HFFc6 (cell line): ENCODE data around the gene FBXL17. TPM values are rescaled to one million over a fixed set of nuclear protein-coding genes. Genes with fewer than 3 reads are reported as not detected.

Source experiments
- DNase-seq: peaks from one replicate; pipeline ENCODE4 v3.0.0-alpha.2; 2018
- H3K27ac Mint-ChIP-seq: 2 replicates; pipeline ENCODE4 v1.8.0; 2020; ENCODE audit warnings: mild to moderate bottlenecking, mixed read lengths
- H3K27me3 Mint-ChIP-seq: 2 replicates; pipeline ENCODE4 v1.8.0; 2021; ENCODE audit warnings: mild to moderate bottlenecking, moderate library complexity, mixed read lengths; ENCODE audit not compliant: insufficient read depth
- H3K36me3 Mint-ChIP-seq: 2 replicates; pipeline ENCODE4 v1.8.0; 2021; ENCODE audit warnings: low read depth, mixed read lengths
- H3K4me1 Mint-ChIP-seq: 2 replicates; pipeline ENCODE4 v1.8.0; 2020; ENCODE audit warnings: low read depth, mixed read lengths
- H3K4me3 Mint-ChIP-seq: 2 replicates; pipeline ENCODE4 v1.8.0; 2020; ENCODE audit warnings: mild to moderate bottlenecking, moderate library complexity, mixed read lengths
- H3K9me3 Mint-ChIP-seq: 2 replicates; pipeline ENCODE4 v1.8.0; 2020; ENCODE audit warnings: mild to moderate bottlenecking, mixed read lengths
- total RNA-seq, 6 experiments: library from RNA; stranded (reverse); fragmentation: NEBNext Ultra II Directional; extraction: Animal tissue kit (Norgen Biotek cat#: 25700); gene quantifications; 2 replicates in 1 of 6; 3 replicates in 5 of 6; pipeline ENCODE4 v1.2.3, GENCODE V29; 2021
- TF ChIP-seq, protein P1 (sequence below): fragments of 200-600 bp; sonication (generic); IDR thresholded peaks from 2 replicates; pipeline ENCODE4 v1.5.0; 2021; ENCODE audit warnings: antibody characterized with exemption, mild to moderate bottlenecking

FBXL17 gene
- total RNA-seq, 6 experiments from 2014 or later = 8.2 to 13.1 (median 10.8) TPM

DNA sequence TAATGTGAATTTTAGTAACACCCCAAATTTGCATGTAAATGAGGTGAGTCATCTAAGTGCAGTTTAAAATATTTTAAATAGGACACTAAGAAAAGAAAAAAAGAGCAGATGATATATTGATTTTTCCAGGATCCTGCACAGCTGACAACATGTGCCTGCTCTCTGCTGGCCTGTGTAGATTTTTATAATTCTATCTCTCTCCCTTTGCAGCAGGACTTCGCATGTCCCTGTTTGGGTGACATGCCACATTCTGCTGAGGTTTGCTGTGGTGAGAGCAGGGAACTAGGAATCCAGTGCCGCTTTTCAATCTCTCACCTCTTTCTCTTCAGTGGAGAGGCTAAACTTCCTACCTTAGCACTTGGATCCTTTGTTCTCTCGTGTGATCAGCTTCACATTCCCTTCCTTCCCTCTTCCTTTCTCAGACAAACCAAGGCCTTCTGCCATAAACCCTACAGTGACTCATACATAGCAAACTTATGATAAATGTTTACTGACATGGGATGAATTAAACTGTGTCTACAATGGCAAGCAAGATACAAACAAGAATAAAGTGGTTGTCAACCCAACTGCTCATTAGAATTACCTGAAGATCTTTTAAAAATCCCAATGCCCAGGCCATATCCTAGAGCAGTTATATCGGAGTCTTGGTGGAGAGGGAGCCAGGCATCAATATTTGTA lies 512.3 kb downstream of the FBXL17 start:
- Mint-ChIP-seq H3K4me3 (peak overlapping the region; percentile 8; the same call in 1 of the 2 replicates), H3K27me3 (no peaks in the 10 kb centered on the region; the same call in 1 of the 2 replicates), H3K4me1 (peaks cover 23% of the 10 kb centered on the region), H3K27ac (peak overlapping the region; percentile 74), H3K9me3 (no peaks in the 10 kb centered on the region; the same call in 1 of the 2 replicates), H3K36me3 (no peaks in the 10 kb centered on the region)
- TF ChIP-seq, protein P1, sequence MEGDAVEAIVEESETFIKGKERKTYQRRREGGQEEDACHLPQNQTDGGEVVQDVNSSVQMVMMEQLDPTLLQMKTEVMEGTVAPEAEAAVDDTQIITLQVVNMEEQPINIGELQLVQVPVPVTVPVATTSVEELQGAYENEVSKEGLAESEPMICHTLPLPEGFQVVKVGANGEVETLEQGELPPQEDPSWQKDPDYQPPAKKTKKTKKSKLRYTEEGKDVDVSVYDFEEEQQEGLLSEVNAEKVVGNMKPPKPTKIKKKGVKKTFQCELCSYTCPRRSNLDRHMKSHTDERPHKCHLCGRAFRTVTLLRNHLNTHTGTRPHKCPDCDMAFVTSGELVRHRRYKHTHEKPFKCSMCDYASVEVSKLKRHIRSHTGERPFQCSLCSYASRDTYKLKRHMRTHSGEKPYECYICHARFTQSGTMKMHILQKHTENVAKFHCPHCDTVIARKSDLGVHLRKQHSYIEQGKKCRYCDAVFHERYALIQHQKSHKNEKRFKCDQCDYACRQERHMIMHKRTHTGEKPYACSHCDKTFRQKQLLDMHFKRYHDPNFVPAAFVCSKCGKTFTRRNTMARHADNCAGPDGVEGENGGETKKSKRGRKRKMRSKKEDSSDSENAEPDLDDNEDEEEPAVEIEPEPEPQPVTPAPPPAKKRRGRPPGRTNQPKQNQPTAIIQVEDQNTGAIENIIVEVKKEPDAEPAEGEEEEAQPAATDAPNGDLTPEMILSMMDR = no peak
- peak; percentile 68 for DNase-seq

DNA sequence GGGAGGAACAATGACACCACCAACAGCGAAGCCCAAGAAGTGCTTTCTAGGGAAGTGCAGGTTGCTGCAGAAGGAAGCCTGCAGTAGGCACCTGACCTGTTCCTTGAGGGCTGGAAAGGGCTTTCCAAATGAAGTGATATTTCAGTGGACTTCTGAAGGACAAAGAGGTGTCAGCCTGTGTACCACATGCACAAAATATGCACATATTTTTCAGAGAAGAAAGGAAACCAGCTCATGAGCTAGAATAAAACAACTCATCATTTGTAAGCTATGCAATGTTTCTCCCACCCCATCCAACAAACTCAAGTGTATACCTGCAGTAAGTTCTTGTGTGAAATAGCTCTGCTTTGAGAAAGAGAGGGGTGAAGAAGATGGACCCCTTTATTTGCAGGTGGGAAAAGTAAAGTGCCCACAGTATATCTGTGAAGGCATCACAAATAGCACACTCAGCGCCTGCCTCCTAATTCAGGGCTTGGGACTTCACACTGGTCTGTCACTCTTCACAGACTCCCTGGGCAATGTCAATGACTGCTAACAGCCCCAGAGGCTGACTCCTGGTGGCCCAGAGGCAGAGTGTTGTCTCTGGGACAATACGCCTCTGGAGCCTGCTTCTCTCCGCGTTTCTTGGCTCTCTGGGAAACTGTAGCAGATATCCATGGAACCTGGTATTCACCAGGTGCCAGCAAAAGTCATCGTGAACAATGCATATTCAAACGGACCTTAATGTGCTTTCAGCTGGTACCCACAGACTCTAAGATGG lies 513.1 kb downstream of the FBXL17 start:
- TF ChIP-seq, protein P1 = no peak
- Mint-ChIP-seq H3K4me3 (no peak overlapping the region), H3K36me3 (no peaks in the 10 kb centered on the region), H3K27me3 (no peaks in the 10 kb centered on the region; the same call in 1 of the 2 replicates), H3K4me1 (peaks cover 19% of the 10 kb centered on the region), H3K9me3 (no peaks in the 10 kb centered on the region; the same call in 1 of the 2 replicates), H3K27ac (peak overlapping the region; percentile 74)
- DNase-seq = no peak

DNA sequence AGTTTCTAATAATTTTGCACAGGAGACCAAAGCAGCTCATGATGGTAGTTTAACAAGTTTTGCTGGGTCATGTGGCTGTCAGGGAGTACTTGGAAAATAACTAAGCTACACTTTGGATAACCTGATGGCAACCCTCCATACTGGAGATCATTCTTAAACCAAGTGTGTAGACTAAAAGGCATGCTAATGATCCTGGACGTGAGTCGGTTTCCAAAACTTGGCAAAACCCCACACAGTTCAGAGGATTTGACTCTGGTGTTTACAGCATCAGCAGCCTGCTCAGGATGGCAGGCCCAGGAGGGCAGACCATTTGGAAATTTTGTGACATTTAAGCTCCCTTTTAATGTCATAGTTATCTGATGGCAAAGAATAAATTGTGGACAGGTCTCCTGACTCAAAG lies 514.6 kb downstream of the FBXL17 start:
- DNase-seq = no peak
- no peak overlapping the region for H3K4me3 Mint-ChIP-seq
- H3K27ac Mint-ChIP-seq = no peak overlapping the region
- H3K36me3 Mint-ChIP-seq = no peaks in the 10 kb centered on the region
- TF ChIP-seq, protein P1 = no peak
- peaks cover 1% of the 10 kb centered on the region for H3K27me3 Mint-ChIP-seq
- peaks cover 19% of the 10 kb centered on the region for H3K4me1 Mint-ChIP-seq
- peaks cover 5% of the 10 kb centered on the region; the same call in 1 of the 2 replicates for H3K9me3 Mint-ChIP-seq

DNA sequence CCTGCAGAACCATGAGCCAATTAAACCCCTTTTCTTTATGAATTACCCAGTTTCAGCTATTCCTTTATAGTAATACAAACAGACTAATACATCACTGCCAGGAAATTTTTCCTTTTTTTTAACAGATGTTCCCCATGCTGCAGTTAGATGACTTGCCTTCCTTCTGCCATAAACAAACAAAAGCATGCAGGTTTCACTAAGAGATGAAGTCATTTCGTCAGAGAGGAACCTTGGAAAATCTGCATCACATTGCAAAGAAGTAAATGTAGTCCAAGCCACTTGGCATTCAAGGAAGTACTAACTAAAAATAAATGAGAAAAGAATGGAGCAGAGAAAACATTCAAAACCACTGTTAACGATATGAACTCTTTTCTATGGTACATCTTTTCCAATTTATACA lies 517.1 kb downstream of the FBXL17 start:
- Mint-ChIP-seq H3K27me3 (peaks cover 1% of the 10 kb centered on the region), H3K4me3 (no peak overlapping the region), H3K4me1 (peaks cover 14% of the 10 kb centered on the region), H3K27ac (no peak overlapping the region), H3K36me3 (no peaks in the 10 kb centered on the region), H3K9me3 (peaks cover 5% of the 10 kb centered on the region; the same call in 1 of the 2 replicates)
- TF ChIP-seq, protein P1 = no peak
- no peak for DNase-seq

DNA sequence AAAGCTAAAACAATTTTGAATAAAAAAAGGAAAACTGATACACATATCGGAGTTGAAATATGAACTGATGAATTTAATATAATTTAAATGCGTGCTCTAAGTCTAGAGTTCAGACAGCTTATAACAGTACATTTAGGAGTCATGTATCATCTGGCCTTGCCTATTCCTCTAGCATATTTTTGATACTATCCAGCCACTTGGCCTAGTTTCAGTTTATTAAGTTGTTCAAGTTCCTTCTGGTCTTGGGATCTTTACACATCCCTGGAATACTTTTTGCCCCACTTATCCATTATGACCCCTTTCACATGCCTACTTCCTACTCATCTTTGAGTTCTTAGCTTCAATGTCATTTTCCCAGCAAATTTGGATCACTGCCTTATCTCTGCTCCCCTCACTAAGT lies 518.8 kb downstream of the FBXL17 start:
- H3K9me3 Mint-ChIP-seq = peaks cover 5% of the 10 kb centered on the region; the same call in 1 of the 2 replicates
- no peak overlapping the region for H3K27ac Mint-ChIP-seq
- H3K4me1 Mint-ChIP-seq = no peaks in the 10 kb centered on the region; the same call in 1 of the 2 replicates
- H3K4me3 Mint-ChIP-seq = no peak overlapping the region
- TF ChIP-seq, protein P1 = no peak
- H3K27me3 Mint-ChIP-seq = peaks cover 1% of the 10 kb centered on the region
- DNase-seq = no peak
- no peaks in the 10 kb centered on the region for H3K36me3 Mint-ChIP-seq
